K562 (cell line): ENCODE results near the gene CFAP97D2. TPM values are rescaled to one million over a fixed set of nuclear protein-coding genes. Genes with fewer than 3 reads are reported as not detected.

Experiments
- ATAC-seq: fragments of 200-7000 bp; cut with Tn5 transposase; 3 replicates; pipeline ENCODE4 v1.9.1; 2020; ENCODE audit warnings: moderate library complexity
- BruUV-seq: library from RNA; stranded (reverse); fragments of 400-500 nt; replicated peaks from 2 replicates; lab custom pipeline; 2021; lab: Mats Ljungman, UMichigan
- CTCF ChIA-PET: fragments of 300-600 bp; formaldehyde crosslinking; extraction: SDS; loops from one replicate; lab custom pipeline; 2021; ENCODE audit warnings: low intra/inter-chr PET ratio; lab: Yijun Ruan, JAX
- POLR2A ChIA-PET: fragments of 300-600, 350-650 bp; sonication (Branson Sonifier 250); formaldehyde crosslinking; extraction: SDS; loops from one replicate; lab custom pipeline; 2021; ENCODE audit warnings: antibody characterized with exemption, inconsistent platforms; lab: Yijun Ruan, JAX
- DNase-seq, 4 experiments: peaks; one replicate each; pipeline versions ENCODE4 v3.0.0 to v3.0.0-alpha.2; 2011 to 2018; ENCODE audit warnings: low spot score in 3 of 4, mixed read lengths in 3 of 4; ENCODE audit errors: extremely low read depth in 1 of 4
- FAIRE-seq: peaks from 2 replicates; lab custom pipeline; 2011; peaks lifted over from hg19 to GRCh38; lab: Jason Lieb, UNC
- H2AFZ ChIP-seq: 2 replicates; pipeline ENCODE4 v1.6.0; 2011; ENCODE audit warnings: low read depth, low read length, control low read depth, inconsistent platforms
- H3K27ac ChIP-seq: fragments of 200-600 bp; 3 replicates; pipeline ENCODE4 v1.8.0; 2011; ENCODE audit warnings: low read depth, mild to moderate bottlenecking, control low read depth, inconsistent platforms, low read length, moderate library complexity, mixed read lengths; ENCODE audit errors: extremely low read depth
- H3K27me3 ChIP-seq, 2 experiments: fragments of 300-600 bp in 1 of 2; 2 replicates in 1 of 2; 3 replicates in 1 of 2; pipeline versions ENCODE4 v1.6.0 to v1.8.0; 2011; ENCODE audit warnings: inconsistent platforms in 2 of 2, low read length in 2 of 2, mild to moderate bottlenecking in 1 of 2, mixed read lengths in 1 of 2, moderate library complexity in 1 of 2; ENCODE audit not compliant: control insufficient read depth in 2 of 2, insufficient read depth in 2 of 2
- H3K36me3 ChIP-seq: fragments of 300-600 bp; 3 replicates; pipeline ENCODE4 v1.8.0; 2011; ENCODE audit warnings: mild to moderate bottlenecking, low read length, inconsistent platforms; ENCODE audit not compliant: control insufficient read depth, insufficient read depth
- H3K4me1 ChIP-seq, 2 experiments: fragments of 200-600 bp in 1 of 2; replicated peaks in 1 of 2; 2 replicates in 1 of 2; 3 replicates in 1 of 2; pipeline versions ENCODE4 v1.5.1 to v1.8.0; 2011; ENCODE audit warnings: inconsistent platforms in 2 of 2, low read length in 2 of 2, mild to moderate bottlenecking in 1 of 2, mixed read lengths in 1 of 2, moderate library complexity in 1 of 2; ENCODE audit not compliant: control insufficient read depth in 2 of 2, insufficient read depth in 2 of 2
- H3K4me2 ChIP-seq: 2 replicates; pipeline ENCODE4 v1.6.1; 2011; ENCODE audit warnings: low read length, control low read depth, inconsistent platforms, mixed read lengths; ENCODE audit not compliant: insufficient read depth
- H3K4me3 ChIP-seq: fragments of 200-600 bp; sonication (generic), shearing (Covaris generic); 2 replicates; pipeline ENCODE4 v1.5.1; 2016; ENCODE audit warnings: control low read depth, inconsistent platforms
- H3K79me2 ChIP-seq: fragments of 200-600 bp; 3 replicates; pipeline ENCODE4 v1.8.0; 2011; ENCODE audit warnings: low read length, inconsistent platforms; ENCODE audit not compliant: control insufficient read depth, insufficient read depth
- H3K9ac ChIP-seq, 2 experiments: 2 replicates each; pipeline versions ENCODE4 v1.6.0 to v1.6.1; 2011; ENCODE audit warnings: low read depth in 2 of 2, low read length in 2 of 2, control low read depth in 1 of 2, inconsistent platforms in 1 of 2, mild to moderate bottlenecking in 1 of 2, mixed read lengths in 1 of 2; ENCODE audit not compliant: insufficient read depth in 1 of 2
- H3K9me1 ChIP-seq: one replicate; pipeline ENCODE4 v1.6.0; 2011; ENCODE audit warnings: inconsistent platforms, mild to moderate bottlenecking, low read length, moderate library complexity; ENCODE audit not compliant: control insufficient read depth, insufficient read depth
- H3K9me3 ChIP-seq: replicated peaks from 2 replicates; pipeline ENCODE4 v1.5.1; 2011; ENCODE audit warnings: low read depth, low read length, inconsistent platforms; ENCODE audit not compliant: control insufficient read depth, insufficient read depth
- H4K20me1 ChIP-seq: replicated peaks from 2 replicates; pipeline ENCODE4 v1.6.1; 2011; ENCODE audit warnings: low read length, inconsistent platforms, mixed read lengths; ENCODE audit not compliant: control insufficient read depth, insufficient read depth
- ARID1B ChIP-seq: fragments of 450-650 bp; IDR thresholded peaks from 2 replicates; pipeline ENCODE4 v1.6.1; 2016; ENCODE audit warnings: antibody characterized with exemption, mild to moderate bottlenecking, inconsistent platforms
- CCAR2 ChIP-seq: fragments of 200-400 bp; formaldehyde crosslinking; IDR thresholded peaks from 2 replicates; pipeline ENCODE4 v1.6.1; 2017; ENCODE audit warnings: mild to moderate bottlenecking, low read depth, low read length
- FIP1L1 ChIP-seq: fragments of 200-400 bp; formaldehyde crosslinking; IDR thresholded peaks from 2 replicates; pipeline ENCODE4 v1.6.1; 2018; ENCODE audit warnings: mild to moderate bottlenecking, low read depth, low read length; ENCODE audit not compliant: poor library complexity, severe bottlenecking
- MAFF ChIP-seq: IDR thresholded peaks from 2 replicates; pipeline ENCODE4 v1.6.1; 2012; ENCODE audit warnings: low read length, improper control_type of control experiment
- MYC ChIP-seq, 2 experiments: fragments of 250-450 bp in 1 of 2; sonication (Bioruptor Pico) in 1 of 2; IDR thresholded peaks; 2 replicates each; pipeline versions ENCODE4 v1.5.1 to v1.6.1; 2012 to 2021; ENCODE audit warnings: low read depth in 2 of 2, borderline replicate concordance in 1 of 2, improper control_type of control experiment in 1 of 2, low read length in 1 of 2, mild to moderate bottlenecking in 1 of 2, moderate library complexity in 1 of 2
- NELFE ChIP-seq: IDR thresholded peaks from 2 replicates; pipeline ENCODE4 v1.6.1; 2011; ENCODE audit warnings: mild to moderate bottlenecking; ENCODE audit not compliant: insufficient read depth, insufficient read length
- PCBP2 ChIP-seq: fragments of 200-400 bp; formaldehyde crosslinking; IDR thresholded peaks from 2 replicates; pipeline ENCODE4 v1.6.1; 2018; ENCODE audit warnings: low read length, low read depth, mild to moderate bottlenecking, moderate library complexity; ENCODE audit not compliant: poor library complexity, severe bottlenecking
- POLR2B ChIP-seq: fragments of 450-650 bp; IDR thresholded peaks from 2 replicates; pipeline ENCODE4 v1.6.1; 2018; ENCODE audit warnings: low read depth; ENCODE audit not compliant: partially characterized antibody
- ZFP1 ChIP-seq: fragments of 450-650 bp; formaldehyde crosslinking; IDR thresholded peaks from 2 replicates; pipeline ENCODE4 v1.4.0; 2020; ENCODE audit warnings: mild to moderate bottlenecking, mixed read lengths
- ZNF124 ChIP-seq: sonication (generic); formaldehyde crosslinking; IDR thresholded peaks from 2 replicates; pipeline ENCODE4 v1.8.1; 2022; ENCODE audit warnings: missing genetic modification reagents
- ZNF146 ChIP-seq: IDR thresholded peaks from one replicate; pipeline ENCODE4 v1.6.1; 2018; ENCODE audit warnings: missing compliant biosample characterization; ENCODE audit not compliant: unreplicated experiment
- WGBS: fragments of 100-300 bp; shearing (Covaris generic); methylation state at CpG from one replicate; pipeline ENCODE4 v1.1.6; 2016; ENCODE audit warnings: low coverage, mixed read lengths; ENCODE audit not compliant: insufficient coverage; ENCODE audit errors: missing lambda C conversion rate; 5-methylcytosine and 5-hydroxymethylcytosine counted together
- in situ Hi-C: fragments of 300-500 bp; cut with MboI; formaldehyde crosslinking; loops from 4 replicates; pipeline ENCODE4 v1.15.0; 2018; ENCODE audit warnings: inconsistent platforms, mixed read lengths
- intact Hi-C: fragments of 100-400 bp; cut with micrococcal nuclease; formaldehyde crosslinking; loops from 2 replicates; pipeline ENCODE4 v1.14.2; 2022
- polyA plus RNA-seq, 8 experiments: library from polyadenylated mRNA; depleted of rRNA in 4 of 8; stranded (reverse) in 5 of 8; unstranded in 3 of 8; fragments of >200 nt; fragmentation: Nextera tagmentation in 2 of 8; fragmentation: Illumina TruSeq in 1 of 8; extraction: Ambion mirVana in 2 of 8; extraction: Trizol in 1 of 8; gene quantifications; 2 replicates each; pipeline versions ENCODE4 v1.2.1 to v1.2.3, GENCODE V29; 2011 to 2014; ENCODE audit warnings: inconsistent platforms in 1 of 8, missing spikeins in 1 of 8
- total RNA-seq, 7 experiments: library from RNA; depleted of rRNA in 6 of 7; stranded (reverse); fragments of >200 nt in 6 of 7; fragmentation: Illumina TruSeq in 2 of 7; extraction: Trizol in 2 of 7; gene quantifications; 2 replicates each; pipeline versions ENCODE4 v1.2.1 to v1.2.3, GENCODE V29; 2011 to 2021; ENCODE audit warnings: low replicate concordance in 1 of 7
- TF ChIP-seq, protein P1 (sequence below): fragments of 450-650 bp; IDR thresholded peaks from 2 replicates; pipeline ENCODE4 v1.6.1; 2017; ENCODE audit warnings: mild to moderate bottlenecking, moderate library complexity
- TF ChIP-seq, protein P2 (sequence below), 2 experiments: fragments of 450-650 bp; IDR thresholded peaks; 2 replicates each; pipeline ENCODE4 v1.6.1; 2016; ENCODE audit warnings: mild to moderate bottlenecking in 2 of 2, borderline replicate concordance in 1 of 2, low read depth in 1 of 2, moderate library complexity in 1 of 2

CFAP97D2 gene
- total and polyA plus RNA-seq, 9 of the 15 experiments (the other 6 are each of a cell fraction or from before 2014, with no cell fraction given): not detected

DNA sequence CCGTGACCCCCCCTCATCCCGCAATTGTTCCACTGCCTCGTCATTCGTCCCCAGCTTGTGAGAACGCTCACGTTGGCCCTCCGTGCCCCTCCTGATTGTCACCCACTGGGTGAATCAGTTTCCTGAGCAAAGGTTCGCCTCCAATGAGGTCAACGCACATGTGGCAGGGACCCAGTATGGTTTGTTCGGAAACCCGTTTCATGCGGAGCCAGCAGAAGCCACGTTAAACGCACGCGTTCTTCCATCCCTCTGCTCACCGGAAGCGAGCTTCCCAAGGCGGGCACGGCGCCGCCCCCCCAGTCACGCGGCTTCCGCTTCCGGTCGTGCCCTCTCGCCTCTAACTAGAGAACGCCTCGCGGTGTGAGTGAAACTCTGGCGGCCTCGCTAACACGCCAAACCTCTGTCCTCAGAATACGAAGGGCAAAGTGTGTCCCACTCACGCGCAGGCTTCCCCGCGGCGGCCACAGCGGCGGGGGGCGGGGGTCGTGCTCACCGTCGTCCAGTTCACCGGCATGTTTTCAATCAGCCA lies 18.0 kb upstream of the CFAP97D2 start:
- intact Hi-C loops: no loop called here
- no peak overlapping the region for H2AFZ ChIP-seq
- 33% methylated on average over 31 of the region's 47 CpGs for WGBS
- no peaks in the 10 kb centered on the region for H4K20me1 ChIP-seq
- no peaks in the 10 kb centered on the region for H3K36me3 ChIP-seq
- peaks cover 0 to 17% of the 10 kb centered on the region in 2 experiments; a peak in 2 of 5 replicates for H3K4me1 ChIP-seq
- H3K4me2 ChIP-seq: no peak overlapping the region
- DNase-seq (no peak), ATAC-seq (no peak), FAIRE-seq (no peak)
- CTCF ChIA-PET: no interaction called here
- H3K4me3 ChIP-seq: no peak overlapping the region
- no peaks in the 10 kb centered on the region for H3K9me3 ChIP-seq
- H3K27me3 ChIP-seq: peaks cover 22 to 49% of the 10 kb centered on the region in 2 experiments
- H3K79me2 ChIP-seq: no peaks in the 10 kb centered on the region
- no TSS peak for BruUV-seq
- in situ Hi-C loops: no loop called here
- POLR2A ChIA-PET: no interaction called here
- no peak overlapping the region for H3K27ac ChIP-seq
- no peak overlapping the region for H3K9ac ChIP-seq
- no peaks in the 10 kb centered on the region for H3K9me1 ChIP-seq
- no peak for TF ChIP-seq ZFP1 (CRISPR knock-in tag)
- TF ChIP-seq FIP1L1: no peak
- TF ChIP-seq PCBP2: no peak
- TF ChIP-seq ZNF124: no peak
- TF ChIP-seq MAFF: no peak
- TF ChIP-seq, protein P1, sequence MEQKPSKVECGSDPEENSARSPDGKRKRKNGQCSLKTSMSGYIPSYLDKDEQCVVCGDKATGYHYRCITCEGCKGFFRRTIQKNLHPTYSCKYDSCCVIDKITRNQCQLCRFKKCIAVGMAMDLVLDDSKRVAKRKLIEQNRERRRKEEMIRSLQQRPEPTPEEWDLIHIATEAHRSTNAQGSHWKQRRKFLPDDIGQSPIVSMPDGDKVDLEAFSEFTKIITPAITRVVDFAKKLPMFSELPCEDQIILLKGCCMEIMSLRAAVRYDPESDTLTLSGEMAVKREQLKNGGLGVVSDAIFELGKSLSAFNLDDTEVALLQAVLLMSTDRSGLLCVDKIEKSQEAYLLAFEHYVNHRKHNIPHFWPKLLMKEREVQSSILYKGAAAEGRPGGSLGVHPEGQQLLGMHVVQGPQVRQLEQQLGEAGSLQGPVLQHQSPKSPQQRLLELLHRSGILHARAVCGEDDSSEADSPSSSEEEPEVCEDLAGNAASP: no peak
- no peak for TF ChIP-seq MYC (IDR thresholded peaks at IDR 0.05; ENCODE audit: low read depth, low read length)
- no peak for TF ChIP-seq MYC (CRISPR knock-in tag; IDR thresholded peaks at IDR 0.05; ENCODE audit: borderline replicate concordance, low read depth)
- no peak for TF ChIP-seq NELFE
- TF ChIP-seq POLR2B: no peak
- TF ChIP-seq ARID1B: no peak
- no peak for TF ChIP-seq ZNF146
- TF ChIP-seq CCAR2: no peak
- TF ChIP-seq, protein P2, sequence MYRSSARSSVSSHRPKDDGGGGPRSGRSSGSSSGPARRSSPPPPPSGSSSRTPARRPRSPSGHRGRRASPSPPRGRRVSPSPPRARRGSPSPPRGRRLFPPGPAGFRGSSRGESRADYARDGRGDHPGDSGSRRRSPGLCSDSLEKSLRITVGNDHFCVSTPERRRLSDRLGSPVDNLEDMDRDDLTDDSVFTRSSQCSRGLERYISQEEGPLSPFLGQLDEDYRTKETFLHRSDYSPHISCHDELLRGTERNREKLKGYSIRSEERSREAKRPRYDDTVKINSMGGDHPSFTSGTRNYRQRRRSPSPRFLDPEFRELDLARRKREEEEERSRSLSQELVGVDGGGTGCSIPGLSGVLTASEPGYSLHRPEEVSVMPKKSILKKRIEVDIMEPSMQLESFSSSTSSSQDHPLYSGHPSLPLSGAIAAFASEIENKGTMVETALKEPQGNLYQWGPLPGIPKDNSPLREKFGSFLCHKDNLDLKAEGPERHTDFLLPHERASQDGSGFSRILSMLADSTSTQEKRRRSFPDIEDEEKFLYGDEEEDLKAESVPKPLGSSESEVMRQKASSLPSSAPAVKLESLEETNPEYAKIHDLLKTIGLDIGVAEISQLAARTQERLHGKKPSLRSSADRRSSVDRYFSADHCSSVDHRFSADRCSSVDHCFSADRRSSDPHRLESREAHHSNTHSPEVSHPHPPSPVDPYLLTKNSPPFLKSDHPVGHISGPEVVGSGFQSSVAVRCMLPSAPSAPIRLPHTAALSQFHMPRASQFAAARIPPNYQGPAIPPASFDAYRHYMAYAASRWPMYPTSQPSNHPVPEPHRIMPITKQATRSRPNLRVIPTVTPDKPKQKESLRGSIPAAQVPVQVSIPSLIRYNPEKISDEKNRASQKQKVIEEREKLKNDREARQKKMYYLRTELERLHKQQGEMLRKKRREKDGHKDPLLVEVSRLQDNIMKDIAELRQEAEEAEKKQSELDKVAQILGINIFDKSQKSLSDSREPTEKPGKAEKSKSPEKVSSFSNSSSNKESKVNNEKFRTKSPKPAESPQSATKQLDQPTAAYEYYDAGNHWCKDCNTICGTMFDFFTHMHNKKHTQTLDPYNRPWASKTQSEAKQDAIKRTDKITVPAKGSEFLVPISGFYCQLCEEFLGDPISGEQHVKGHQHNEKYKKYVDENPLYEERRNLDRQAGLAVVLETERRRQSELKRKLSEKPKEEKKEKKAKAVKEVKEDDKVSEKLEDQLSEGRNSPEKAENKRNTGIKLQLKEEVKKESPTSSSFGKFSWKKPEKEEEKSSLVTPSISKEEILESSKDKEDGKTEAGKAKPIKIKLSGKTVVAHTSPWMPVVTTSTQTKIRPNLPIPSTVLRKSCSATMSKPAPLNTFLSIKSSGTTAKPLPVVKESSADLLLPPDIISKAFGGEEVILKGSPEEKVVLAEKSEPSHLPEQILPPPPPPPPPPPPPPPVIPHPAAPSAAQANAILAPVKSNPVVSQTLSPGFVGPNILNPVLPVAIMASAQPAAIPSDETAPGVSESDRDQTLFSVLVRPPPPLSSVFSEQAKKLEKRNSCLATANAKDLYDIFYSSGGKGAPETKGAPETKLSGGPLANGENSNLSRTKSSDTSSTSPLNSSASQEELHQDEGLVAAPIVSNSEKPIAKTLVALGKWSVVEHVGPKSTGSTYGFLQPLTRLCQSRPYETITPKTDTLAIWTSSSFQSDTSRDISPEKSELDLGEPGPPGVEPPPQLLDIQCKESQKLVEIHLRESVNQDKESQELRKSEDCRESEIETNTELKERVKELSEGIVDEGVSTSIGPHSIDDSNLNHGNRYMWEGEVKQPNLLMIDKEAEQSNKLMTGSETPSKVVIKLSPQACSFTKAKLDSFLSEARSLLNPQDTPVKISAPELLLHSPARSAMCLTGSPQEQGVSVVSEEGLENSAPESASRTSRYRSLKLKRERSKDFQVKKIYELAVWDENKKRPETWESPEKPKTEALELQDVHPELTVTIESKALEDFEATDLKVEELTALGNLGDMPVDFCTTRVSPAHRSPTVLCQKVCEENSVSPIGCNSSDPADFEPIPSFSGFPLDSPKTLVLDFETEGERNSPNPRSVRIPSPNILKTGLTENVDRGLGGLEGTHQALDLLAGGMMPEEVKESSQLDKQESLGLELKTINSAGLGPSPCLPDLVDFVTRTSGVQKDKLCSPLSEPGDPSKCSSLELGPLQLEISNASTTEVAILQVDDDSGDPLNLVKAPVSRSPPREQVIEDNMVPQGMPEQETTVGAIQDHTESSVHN (IDR thresholded peaks at IDR 0.05; ENCODE audit: borderline replicate concordance in 1 of 2, low read depth in 1 of 2): no peak
